WERI-Rb-1 (cell line): ENCODE results near the gene NRG3.

Source experiments
- DNase-seq: peaks from one replicate; pipeline ENCODE4 v3.0.0-alpha.2; 2020
- H3K27ac ChIP-seq: fragments of 250-450 bp; sonication (Bioruptor Pico); 2 replicates; pipeline ENCODE4 v1.5.1; 2020; ENCODE audit warnings: mild to moderate bottlenecking, moderate library complexity
- H3K27me3 ChIP-seq: fragments of 250-450 bp; sonication (Bioruptor Pico); 2 replicates; pipeline ENCODE4 v1.5.1; 2021; ENCODE audit warnings: mild to moderate bottlenecking, low read depth, moderate library complexity; ENCODE audit not compliant: insufficient read depth, severe bottlenecking
- H3K36me3 ChIP-seq: fragments of 250-450 bp; sonication (Bioruptor Pico); 2 replicates; pipeline ENCODE4 v1.5.1; 2020; ENCODE audit warnings: mild to moderate bottlenecking, moderate library complexity
- H3K4me3 ChIP-seq: 2 replicates; pipeline ENCODE4 v1.5.1; 2011; ENCODE audit warnings: low read depth, mild to moderate bottlenecking, control low read depth, low read length
- H3K9me3 ChIP-seq: fragments of 250-450 bp; sonication (Bioruptor Pico); 2 replicates; pipeline ENCODE4 v1.5.1; 2021; ENCODE audit warnings: mild to moderate bottlenecking, moderate library complexity; ENCODE audit not compliant: severe bottlenecking
- TF ChIP-seq, protein P1 (sequence below): IDR thresholded peaks from 2 replicates; pipeline ENCODE4 v1.5.1; 2011; ENCODE audit warnings: low read depth, mild to moderate bottlenecking, control low read depth, inconsistent platforms, low read length

Gene NRG3

DNA sequence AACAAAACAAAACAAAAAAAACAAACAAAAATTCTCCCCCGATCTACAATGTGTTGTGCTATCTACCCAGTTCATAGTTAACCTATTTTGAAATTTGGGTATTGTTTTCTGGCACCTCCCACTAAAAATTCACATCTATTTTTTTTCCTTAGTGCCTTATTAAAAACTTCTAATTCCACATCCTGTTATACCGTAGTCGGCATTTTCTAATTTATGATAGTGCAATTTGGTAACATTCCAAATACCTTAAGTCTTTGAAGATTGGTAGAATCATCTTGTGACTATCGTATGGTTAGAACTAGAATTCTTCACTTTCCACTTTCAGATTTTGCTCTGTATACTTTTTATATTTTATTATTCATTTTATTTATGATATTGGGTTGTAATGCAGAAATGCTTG, 4.5 kb upstream of the NRG3 start:
- no peaks in the 10 kb centered on the region for H3K9me3 ChIP-seq
- peaks cover 9% of the 10 kb centered on the region for H3K27me3 ChIP-seq
- TF ChIP-seq, protein P1, sequence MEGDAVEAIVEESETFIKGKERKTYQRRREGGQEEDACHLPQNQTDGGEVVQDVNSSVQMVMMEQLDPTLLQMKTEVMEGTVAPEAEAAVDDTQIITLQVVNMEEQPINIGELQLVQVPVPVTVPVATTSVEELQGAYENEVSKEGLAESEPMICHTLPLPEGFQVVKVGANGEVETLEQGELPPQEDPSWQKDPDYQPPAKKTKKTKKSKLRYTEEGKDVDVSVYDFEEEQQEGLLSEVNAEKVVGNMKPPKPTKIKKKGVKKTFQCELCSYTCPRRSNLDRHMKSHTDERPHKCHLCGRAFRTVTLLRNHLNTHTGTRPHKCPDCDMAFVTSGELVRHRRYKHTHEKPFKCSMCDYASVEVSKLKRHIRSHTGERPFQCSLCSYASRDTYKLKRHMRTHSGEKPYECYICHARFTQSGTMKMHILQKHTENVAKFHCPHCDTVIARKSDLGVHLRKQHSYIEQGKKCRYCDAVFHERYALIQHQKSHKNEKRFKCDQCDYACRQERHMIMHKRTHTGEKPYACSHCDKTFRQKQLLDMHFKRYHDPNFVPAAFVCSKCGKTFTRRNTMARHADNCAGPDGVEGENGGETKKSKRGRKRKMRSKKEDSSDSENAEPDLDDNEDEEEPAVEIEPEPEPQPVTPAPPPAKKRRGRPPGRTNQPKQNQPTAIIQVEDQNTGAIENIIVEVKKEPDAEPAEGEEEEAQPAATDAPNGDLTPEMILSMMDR: no peak
- H3K36me3 ChIP-seq: no peaks in the 10 kb centered on the region
- no peak for DNase-seq
- no peak overlapping the region for H3K27ac ChIP-seq
- H3K4me3 ChIP-seq: no peak overlapping the region

DNA sequence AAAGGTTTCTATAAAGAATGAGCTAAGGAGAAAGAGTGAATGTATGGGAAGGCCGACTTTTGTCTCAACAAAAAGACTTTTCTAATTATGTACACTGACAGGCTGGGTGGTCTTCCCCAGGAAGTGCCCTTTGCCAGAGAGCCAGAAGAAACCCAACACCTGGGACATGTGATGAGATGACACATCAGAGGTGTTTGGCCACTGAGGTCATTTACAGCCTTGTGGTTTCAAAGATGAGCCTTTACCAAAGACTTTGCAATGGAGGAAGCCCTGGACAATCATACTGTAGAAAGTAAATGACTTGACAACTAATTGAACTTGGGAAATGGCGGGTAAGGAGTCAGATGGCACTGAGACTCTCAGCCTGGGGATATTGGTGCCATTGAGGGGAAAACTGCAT, 3.4 kb upstream of the NRG3 start:
- DNase-seq: no peak

DNA sequence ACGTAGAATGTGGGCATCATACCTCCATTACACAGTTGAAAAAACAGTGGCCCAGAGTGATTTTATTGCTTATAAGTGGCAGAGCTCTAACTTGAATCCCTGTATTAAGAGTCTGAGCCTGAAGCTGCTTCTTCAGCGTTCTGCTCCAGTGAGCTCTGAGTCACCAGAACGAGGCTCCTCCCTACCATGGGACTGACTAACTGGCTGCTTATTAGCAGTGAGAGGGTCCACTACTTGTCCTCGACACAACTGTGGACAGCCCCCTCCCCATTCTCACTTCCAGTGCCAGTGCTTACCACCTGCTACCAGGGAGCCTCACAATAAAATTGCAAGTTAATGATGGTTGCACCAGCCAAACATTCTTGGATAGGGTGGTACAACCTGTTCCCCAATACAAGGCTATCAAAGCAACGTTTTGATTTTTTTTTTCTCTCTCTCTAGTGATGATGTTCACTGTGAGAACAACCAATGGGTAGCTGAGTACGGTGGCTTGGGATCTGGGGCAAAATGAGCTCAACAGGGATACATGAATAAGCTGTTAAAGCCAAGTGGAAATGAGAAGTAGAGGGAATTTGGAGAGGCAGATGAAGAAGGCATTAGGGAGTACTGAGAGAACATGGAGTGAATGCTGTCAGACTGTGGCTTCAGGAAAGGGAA, 2.7 kb upstream of the NRG3 start:
- H3K9me3 ChIP-seq: no peaks in the 10 kb centered on the region
- peak; percentile 51 for DNase-seq
- H3K27me3 ChIP-seq: peaks cover 28% of the 10 kb centered on the region
- no peaks in the 10 kb centered on the region for H3K36me3 ChIP-seq
- H3K27ac ChIP-seq: no peak overlapping the region
- H3K4me3 ChIP-seq: no peak overlapping the region
- TF ChIP-seq, protein P1: no peak

More for the DNA sequence above, 3.4 kb upstream of the NRG3 start:
- Histone ChIP-seq H3K27me3 (peaks cover 20% of the 10 kb centered on the region), H3K9me3 (no peaks in the 10 kb centered on the region), H3K4me3 (no peak overlapping the region), H3K27ac (no peak overlapping the region), H3K36me3 (no peaks in the 10 kb centered on the region)
- TF ChIP-seq, protein P1: no peak

DNA sequence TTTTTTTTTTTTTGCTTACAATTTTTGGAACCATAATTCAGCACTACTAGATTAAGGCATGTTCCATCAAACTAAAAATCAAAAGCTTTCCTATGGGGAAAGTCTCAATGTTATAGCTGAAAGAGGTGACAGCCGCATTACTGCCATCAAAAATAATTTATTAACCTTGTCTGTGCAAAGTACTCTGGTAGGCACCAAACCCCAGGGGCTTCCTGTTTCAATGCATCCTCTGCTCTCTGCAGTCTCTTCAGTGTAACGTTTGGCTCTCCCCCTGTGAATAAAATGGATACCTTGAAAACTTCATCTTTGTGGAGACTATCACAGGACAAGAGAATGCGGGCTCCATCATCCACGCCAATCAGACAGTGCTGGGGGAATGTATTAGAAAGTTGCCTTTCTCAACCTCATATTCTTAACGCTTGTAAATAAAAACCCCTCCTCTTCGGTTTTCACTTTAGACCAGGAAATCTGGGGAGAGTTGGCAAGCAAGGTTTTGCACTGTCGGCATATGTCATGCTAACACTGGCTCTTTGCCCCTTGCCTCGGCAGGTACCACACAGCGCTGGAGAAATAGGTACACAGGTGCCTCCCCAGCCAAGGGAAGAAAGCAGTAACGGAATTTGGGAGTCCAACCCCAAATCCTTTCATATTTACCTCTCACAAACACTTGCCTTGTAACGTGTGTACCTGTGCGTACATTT, 1.6 kb upstream of the NRG3 start:
- no peak overlapping the region for H3K27ac ChIP-seq
- H3K4me3 ChIP-seq: no peak overlapping the region; the same call in 1 of the 2 replicates
- H3K36me3 ChIP-seq: no peaks in the 10 kb centered on the region
- DNase-seq: no peak
- TF ChIP-seq, protein P1: no peak
- no peaks in the 10 kb centered on the region for H3K9me3 ChIP-seq
- H3K27me3 ChIP-seq: peaks cover 29% of the 10 kb centered on the region

DNA sequence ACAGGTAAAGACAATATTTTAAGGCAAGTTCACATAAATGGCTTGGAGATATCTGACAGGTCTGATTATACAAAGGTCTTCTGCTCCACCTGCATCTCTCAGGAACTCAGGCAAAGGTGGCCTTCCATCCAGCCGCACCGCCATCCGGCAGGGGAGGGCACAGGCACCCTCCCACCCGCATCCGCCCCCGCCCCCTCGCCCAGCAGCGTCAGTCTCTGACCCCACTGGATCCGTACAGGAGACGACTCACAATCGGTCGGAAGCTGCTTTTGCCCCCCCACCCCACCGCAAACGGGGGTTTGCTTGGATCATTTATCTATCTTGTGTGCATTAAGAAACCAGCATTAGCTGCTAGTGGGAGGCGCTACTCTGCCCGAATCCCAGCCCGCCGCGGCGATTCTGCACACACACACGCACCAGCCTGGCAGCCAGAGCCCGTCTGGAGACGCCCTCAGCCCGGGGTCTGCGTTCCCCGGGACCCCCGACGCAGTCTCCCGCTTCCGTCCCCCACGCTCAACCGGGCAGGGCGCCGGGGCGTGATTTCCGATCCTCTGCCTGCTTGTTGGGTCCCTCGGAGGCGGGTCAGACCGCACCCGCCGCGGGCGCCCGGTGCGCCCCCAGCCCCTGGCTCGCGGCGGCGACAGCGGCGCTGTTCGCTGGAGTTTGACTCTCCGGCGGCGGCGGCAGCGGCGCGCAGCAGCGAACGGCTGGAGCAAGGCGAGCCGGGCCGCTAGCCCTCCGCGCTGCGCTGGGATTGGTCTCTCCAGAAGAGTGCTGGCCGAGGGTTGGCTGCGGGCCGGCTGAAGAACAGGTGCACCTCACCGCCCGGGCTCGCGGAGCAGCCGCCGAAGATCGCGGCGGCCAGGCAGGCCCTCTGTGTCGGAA, 820 bp upstream of the NRG3 start:
- no peaks in the 10 kb centered on the region for H3K36me3 ChIP-seq
- peak; percentile 78 for DNase-seq
- no peaks in the 10 kb centered on the region for H3K9me3 ChIP-seq
- H3K27ac ChIP-seq: no peak overlapping the region
- H3K4me3 ChIP-seq: peak overlapping the region; percentile 46
- H3K27me3 ChIP-seq: peaks cover 29% of the 10 kb centered on the region
- TF ChIP-seq, protein P1: 0 out of 2 replicates have a peak, but pooled peaks have one; percentile 10
